ENCODE data around the gene DISC1.

DISC1 gene

GRCh38 chr1:231626535-231626950, at the start of gene DISC1:
TSS of gene DISC1 (plus strand) at chr1:231626790. CDS start at chr1:231626868, 78 bp downstream.
- TF ChIP-seq L3MBTL2 (conservative IDR thresholded peaks at IDR 0.05) (peak; percentile 20; the same call in 1 of the 2 replicates), PKNOX1 (IDR thresholded peaks at IDR 0.05) (no peak)
- DNase-seq (ENCODE audit: extremely low spot score): peak; percentile 89
- ChIA-PET POLR2A (interaction anchor here (1.0 to 1.5 kb wide), 4 partner anchors 8 to 289 kb away, joined by 3 to 7 read pairs (median 4); partner anchors contain the start of genes EXOC8 and SPRTN), CTCF (interaction anchor here (0.6 kb wide), 2 partner anchors 34 to 753 kb away, joined by 3 read pairs; no protein-coding TSS in a partner anchor)

GRCh38 chr1:231576804-231577718, 49.5 kb upstream of the DISC1 start:
- POLR2A ChIA-PET: no interaction called here
- CTCF ChIA-PET: no interaction called here
- TF ChIP-seq PKNOX1 (IDR thresholded peaks at IDR 0.05): no peak
- no peak for TF ChIP-seq BHLHE40 (IDR thresholded peaks at IDR 0.05; ENCODE audit: borderline replicate concordance)
- TF ChIP-seq NFRKB (IDR thresholded peaks at IDR 0.05): no peak
- TF ChIP-seq FOXM1 (IDR thresholded peaks at IDR 0.05; ENCODE audit: borderline replicate concordance): no peak
- TF ChIP-seq FOXK2 (IDR thresholded peaks at IDR 0.05): no peak
- TF ChIP-seq ELF4 (IDR thresholded peaks at IDR 0.05): no peak
- TF ChIP-seq LEF1 (IDR thresholded peaks at IDR 0.05; ENCODE audit: borderline replicate concordance): no peak
- TF ChIP-seq TARDBP (IDR thresholded peaks at IDR 0.05): no peak
- TF ChIP-seq CTBP1 (IDR thresholded peaks at IDR 0.05; ENCODE audit: borderline replicate concordance): no peak
- TF ChIP-seq ARNT (IDR thresholded peaks at IDR 0.05): no peak
- TF ChIP-seq L3MBTL2 (conservative IDR thresholded peaks at IDR 0.05): no peak
- TF ChIP-seq FOXA1 (IDR thresholded peaks at IDR 0.05): no peak
- TF ChIP-seq SUZ12 (IDR thresholded peaks at IDR 0.05): no peak
- TF ChIP-seq HDGF (IDR thresholded peaks at IDR 0.05; ENCODE audit: borderline replicate concordance): no peak
- DNase-seq (ENCODE audit: extremely low spot score): no peak

GRCh38 chr1:231580874-231581273, 45.7 kb upstream of the DISC1 start:
- ChIA-PET POLR2A (no interaction called here), CTCF (no interaction called here)
- TF ChIP-seq SUZ12 (IDR thresholded peaks at IDR 0.05): no peak
- DNase-seq (ENCODE audit: extremely low spot score): no peak

GRCh38 chr1:231581859-231582258, 44.7 kb upstream of the DISC1 start:
- TF ChIP-seq NFRKB (IDR thresholded peaks at IDR 0.05) (no peak), FOXA1 (IDR thresholded peaks at IDR 0.05) (no peak), FOXK2 (IDR thresholded peaks at IDR 0.05) (no peak)
- ChIA-PET POLR2A (no interaction called here), CTCF (no interaction called here)
- DNase-seq (ENCODE audit: extremely low spot score): no peak

DNA sequence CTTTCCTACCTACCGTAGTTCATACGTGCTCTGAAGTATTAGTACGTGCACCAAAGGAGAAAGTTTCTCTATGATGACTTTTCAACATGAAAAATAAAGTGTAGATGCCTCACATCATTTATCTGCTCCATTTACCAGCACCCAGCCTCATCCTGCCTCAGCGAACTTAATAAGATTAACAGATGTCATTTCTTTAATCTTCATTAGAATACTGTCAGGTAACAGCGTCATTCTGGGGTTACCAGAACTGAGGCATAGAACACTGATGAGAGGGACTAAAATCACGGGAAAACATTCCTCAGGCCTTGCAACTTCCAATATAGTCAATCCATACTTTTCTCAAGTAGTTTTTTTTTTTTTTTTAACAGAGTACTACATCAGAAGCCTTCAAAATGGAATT, 43.2 kb upstream of the DISC1 start:
- TF ChIP-seq PKNOX1 (IDR thresholded peaks at IDR 0.05) (no peak), SP1 (IDR thresholded peaks at IDR 0.05) (no peak), SUZ12 (IDR thresholded peaks at IDR 0.05) (no peak), FOXM1 (IDR thresholded peaks at IDR 0.05; ENCODE audit: borderline replicate concordance) (no peak), FOXA1 (IDR thresholded peaks at IDR 0.05) (no peak), NFRKB (IDR thresholded peaks at IDR 0.05) (no peak), FOXK2 (IDR thresholded peaks at IDR 0.05) (no peak), ARNT (IDR thresholded peaks at IDR 0.05) (no peak), CTBP1 (IDR thresholded peaks at IDR 0.05; ENCODE audit: borderline replicate concordance) (no peak), TARDBP (IDR thresholded peaks at IDR 0.05) (no peak), ELF4 (IDR thresholded peaks at IDR 0.05) (no peak), LEF1 (IDR thresholded peaks at IDR 0.05; ENCODE audit: borderline replicate concordance) (no peak)
- no peak for DNase-seq (ENCODE audit: extremely low spot score)
- POLR2A ChIA-PET: no interaction called here
- CTCF ChIA-PET: no interaction called here

DNA sequence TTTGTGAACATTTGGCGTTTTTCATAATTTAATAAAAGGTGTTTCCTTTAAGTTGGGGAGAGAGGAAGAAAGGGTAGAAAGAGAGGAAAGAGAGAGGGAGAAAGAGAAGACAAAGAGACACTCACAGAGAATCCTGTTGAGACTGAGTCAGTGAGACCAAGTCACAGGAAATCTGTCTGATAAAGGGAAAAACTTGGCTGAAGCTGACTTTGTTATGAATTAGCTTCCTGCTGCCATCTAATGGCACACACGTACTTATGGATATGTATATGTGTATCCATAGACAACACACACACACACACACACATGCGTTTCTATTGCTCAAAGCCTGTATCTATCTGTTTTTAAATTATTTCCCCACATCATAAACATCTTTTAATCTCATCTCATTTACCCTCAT, 42.5 kb upstream of the DISC1 start:
- ChIA-PET POLR2A (interaction anchor here (1.3 kb wide), 1 partner anchor 246 kb away, joined by 6 read pairs; the partner anchor contains the start of genes EXOC8 and SPRTN), CTCF (interaction anchor here (0.6 to 1.3 kb wide), 10 partner anchors 10 to 281 kb away, joined by 3 to 7 read pairs (median 4); no protein-coding TSS in a partner anchor)
- TF ChIP-seq ELF4 (IDR thresholded peaks at IDR 0.05) (no peak), ZNF384 (IDR thresholded peaks at IDR 0.05) (no peak), ARNT (IDR thresholded peaks at IDR 0.05) (no peak), TARDBP (IDR thresholded peaks at IDR 0.05) (no peak), BHLHE40 (IDR thresholded peaks at IDR 0.05; ENCODE audit: borderline replicate concordance) (no peak), SUZ12 (IDR thresholded peaks at IDR 0.05) (no peak), CTBP1 (IDR thresholded peaks at IDR 0.05; ENCODE audit: borderline replicate concordance) (0 out of 2 replicates have a peak, but pooled peaks have one; percentile 11), L3MBTL2 (conservative IDR thresholded peaks at IDR 0.05) (no peak)
- peak; percentile 22 for DNase-seq (ENCODE audit: extremely low spot score)
